ENCODE data around the gene EPHB1.

The EPHB1 gene

DNA sequence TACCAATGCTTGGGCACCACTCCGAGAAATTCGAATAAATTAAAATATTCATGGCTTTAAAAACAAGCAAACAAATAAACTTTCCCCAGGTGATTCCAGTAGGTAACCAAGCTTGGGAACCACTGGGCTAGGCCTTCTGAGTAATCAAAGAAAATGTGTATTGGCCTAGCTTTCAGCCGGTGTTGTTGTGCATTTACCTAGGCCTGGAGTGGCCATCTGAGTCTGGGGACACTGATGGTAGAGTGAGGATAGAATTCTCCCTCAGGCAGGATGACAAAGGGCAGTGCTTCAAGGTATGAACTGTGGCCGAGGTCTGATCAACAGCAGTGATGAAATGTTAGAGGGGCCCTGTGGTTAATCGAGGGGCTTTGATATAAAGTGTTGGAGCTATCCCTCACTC lies 440.5 kb downstream of the EPHB1 start:
- H3K4me3 ChIP-seq (ENCODE audit: low read depth, low read length) = no peak overlapping the region
- TF ChIP-seq, protein P1, sequence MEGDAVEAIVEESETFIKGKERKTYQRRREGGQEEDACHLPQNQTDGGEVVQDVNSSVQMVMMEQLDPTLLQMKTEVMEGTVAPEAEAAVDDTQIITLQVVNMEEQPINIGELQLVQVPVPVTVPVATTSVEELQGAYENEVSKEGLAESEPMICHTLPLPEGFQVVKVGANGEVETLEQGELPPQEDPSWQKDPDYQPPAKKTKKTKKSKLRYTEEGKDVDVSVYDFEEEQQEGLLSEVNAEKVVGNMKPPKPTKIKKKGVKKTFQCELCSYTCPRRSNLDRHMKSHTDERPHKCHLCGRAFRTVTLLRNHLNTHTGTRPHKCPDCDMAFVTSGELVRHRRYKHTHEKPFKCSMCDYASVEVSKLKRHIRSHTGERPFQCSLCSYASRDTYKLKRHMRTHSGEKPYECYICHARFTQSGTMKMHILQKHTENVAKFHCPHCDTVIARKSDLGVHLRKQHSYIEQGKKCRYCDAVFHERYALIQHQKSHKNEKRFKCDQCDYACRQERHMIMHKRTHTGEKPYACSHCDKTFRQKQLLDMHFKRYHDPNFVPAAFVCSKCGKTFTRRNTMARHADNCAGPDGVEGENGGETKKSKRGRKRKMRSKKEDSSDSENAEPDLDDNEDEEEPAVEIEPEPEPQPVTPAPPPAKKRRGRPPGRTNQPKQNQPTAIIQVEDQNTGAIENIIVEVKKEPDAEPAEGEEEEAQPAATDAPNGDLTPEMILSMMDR (IDR thresholded peaks at IDR 0.05; ENCODE audit: borderline replicate concordance, insufficient read depth, low read depth, low read length) = no peak

DNA sequence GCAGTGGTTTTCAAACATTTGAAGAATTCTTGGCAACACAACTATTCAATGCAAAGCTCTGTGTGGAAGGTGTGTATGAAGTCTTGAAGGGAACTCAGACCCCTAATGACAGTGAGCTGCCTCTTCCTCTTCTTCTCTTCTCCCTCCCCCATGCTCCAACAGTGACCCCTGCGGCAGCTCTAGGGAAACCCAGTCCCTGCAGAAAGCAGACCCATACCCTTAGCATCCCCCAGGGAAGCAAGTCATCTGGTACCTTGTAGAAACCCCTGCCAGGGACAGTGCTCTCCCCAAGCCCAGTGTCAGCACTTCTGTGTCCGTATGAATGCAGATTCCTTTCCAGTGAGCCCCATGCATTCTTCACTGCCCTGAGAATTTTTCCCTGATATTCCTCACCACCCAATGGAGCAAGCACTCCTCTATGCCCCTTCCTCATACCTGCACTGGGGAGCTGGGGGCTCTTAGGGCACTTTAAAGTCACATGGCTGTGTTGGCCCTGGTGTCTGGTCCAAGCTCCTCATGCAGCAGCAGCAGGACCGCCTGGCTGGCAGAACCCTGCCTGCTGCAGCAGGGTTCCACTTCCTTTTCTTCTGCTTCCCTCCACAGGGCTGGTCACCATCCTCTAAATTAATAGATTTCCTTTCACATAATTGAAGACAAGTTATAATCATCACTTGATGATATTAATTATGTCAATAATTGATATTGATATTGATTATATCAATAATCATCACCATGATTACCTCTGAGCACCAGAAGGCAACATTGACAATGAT lies 442.5 kb downstream of the EPHB1 start:
- TF ChIP-seq, protein P1 (IDR thresholded peaks at IDR 0.05; ENCODE audit: borderline replicate concordance, insufficient read depth, low read depth, low read length) = no peak
- H3K4me3 ChIP-seq (ENCODE audit: low read depth, low read length) = no peak overlapping the region

DNA sequence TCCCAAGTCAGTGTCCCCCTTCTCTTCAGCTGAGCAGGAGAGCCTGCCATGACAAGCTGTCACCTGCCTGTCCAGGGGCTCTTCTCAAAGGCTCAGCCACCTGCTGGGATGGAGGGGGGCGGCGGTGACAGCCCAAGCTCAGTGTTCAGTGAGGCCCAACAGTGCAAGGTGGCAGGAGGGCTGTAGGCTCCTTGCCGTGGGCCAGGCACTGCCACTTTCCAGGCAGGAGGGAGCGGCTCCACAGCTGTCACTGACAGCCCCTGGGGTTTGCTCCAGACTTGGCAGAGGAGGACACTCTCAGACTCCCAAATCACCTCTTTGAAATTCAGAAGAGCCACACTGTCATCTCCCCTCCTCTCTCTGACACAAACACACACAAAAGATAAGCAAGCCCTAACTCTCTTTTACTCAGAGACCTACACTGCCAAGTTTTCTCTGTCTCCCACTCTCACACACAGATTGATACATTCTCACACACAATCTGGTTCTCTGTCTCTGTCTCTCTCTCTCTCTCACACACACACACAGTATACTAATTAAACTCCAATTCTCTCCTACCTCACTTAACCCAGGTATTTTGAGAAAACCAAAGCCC lies 443.3 kb downstream of the EPHB1 start:
- H3K4me3 ChIP-seq (ENCODE audit: low read depth, low read length) = no peak overlapping the region
- TF ChIP-seq, protein P1 (IDR thresholded peaks at IDR 0.05; ENCODE audit: borderline replicate concordance, insufficient read depth, low read depth, low read length) = no peak

DNA sequence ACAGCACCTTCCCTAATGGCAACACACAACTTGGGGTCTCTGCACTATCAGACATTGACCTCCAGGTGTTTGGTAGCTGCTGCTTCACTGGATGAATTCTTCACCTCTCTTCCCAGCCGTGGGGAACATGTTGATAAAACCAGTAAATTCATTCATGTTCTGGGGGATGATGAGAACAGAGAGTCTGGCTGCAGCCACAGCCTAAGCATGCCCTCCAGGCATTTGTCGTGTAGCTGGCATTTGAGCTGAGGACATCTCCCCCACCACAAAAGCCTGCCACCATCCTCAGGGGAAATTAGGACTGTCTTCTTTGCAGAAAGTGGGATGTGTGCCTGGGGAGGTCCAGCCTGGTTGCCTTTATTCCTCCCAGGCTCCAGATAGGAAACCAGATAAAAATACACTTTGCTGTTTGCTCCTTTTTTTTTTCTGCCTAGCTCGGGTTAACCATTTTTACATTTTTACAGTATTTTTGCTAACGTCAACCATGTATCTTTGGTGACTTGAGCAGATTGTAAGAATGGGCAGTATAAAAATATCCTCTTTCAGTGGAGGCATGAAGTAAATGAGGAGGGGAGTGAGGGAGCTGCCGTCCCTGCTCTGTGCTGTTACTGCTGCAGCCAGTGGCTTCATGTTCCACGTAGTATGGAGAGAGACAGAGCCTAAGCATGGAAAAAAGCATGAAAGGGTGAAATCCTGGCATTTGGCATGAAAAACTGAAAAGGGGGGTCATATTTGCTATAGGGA lies 444.0 kb downstream of the EPHB1 start:
- H3K4me3 ChIP-seq (ENCODE audit: low read depth, low read length) = no peak overlapping the region
- TF ChIP-seq, protein P1 (IDR thresholded peaks at IDR 0.05; ENCODE audit: borderline replicate concordance, insufficient read depth, low read depth, low read length) = no peak

DNA sequence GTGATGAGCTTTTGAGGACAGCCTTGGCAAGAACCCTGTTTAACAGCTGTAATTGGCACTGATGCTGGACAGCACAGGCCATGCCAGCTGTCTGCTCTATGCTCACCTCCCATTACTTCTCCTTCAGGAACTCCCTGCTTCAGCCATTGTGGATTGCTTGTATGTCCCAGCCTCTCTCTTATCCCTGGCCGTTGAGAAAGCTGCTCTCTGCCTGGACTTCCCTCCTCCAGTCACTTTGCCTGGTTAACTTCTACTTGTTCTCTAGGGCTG lies 444.5 kb downstream of the EPHB1 start:
- TF ChIP-seq, protein P1 (IDR thresholded peaks at IDR 0.05; ENCODE audit: borderline replicate concordance, insufficient read depth, low read depth, low read length) = no peak
- H3K4me3 ChIP-seq (ENCODE audit: low read depth, low read length) = no peak overlapping the region

DNA sequence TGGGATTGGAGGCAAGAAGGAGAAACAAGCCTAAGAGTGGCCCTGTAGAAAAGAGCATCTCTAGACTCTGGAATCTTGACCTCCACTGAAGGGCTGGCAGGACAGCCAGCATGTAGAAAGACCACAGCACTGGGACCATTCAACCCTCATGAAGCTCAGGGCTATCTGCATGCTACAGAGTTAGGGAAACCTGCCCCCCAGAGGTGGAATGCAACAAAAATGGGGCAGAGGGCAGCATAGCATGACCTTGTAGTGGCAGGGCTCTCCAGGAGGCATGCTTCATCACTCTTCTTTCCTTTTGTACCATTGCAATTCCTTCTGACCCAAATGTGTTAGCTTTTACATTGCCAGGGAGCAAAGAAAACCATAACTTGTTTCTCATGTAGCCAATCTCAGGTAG lies 445.4 kb downstream of the EPHB1 start:
- H3K4me3 ChIP-seq (ENCODE audit: low read depth, low read length) = no peak overlapping the region
- TF ChIP-seq, protein P1 (IDR thresholded peaks at IDR 0.05; ENCODE audit: borderline replicate concordance, insufficient read depth, low read depth, low read length) = peak; percentile 29; the same call in 1 of the 2 replicates
